Left renal pelvis (tissue), 4 donors: Measurements from ENCODE around the gene SETD1B. TPM values are rescaled to one million over a fixed set of nuclear protein-coding genes. Genes with fewer than 3 reads are reported as not detected.

Experiments
- polyA plus RNA-seq, 4 donors: library from polyadenylated mRNA; unstranded; fragments of 120-200 nt; gene quantifications; one replicate each; pipeline ENCODE4 v1.2.1, GENCODE V29; 2013; ENCODE audit not compliant: insufficient read length in 4 of 4

Gene SETD1B
- polyA plus RNA-seq, 4 donors, result 12.2 to 19.2 (median 14.5) TPM

Other genes starting within 250 kb of the SETD1B start
- 10 to 100 TPM; 56.8 to 77.1 (median 71.2) TPM for gene KDM2B, start 223.0 kb upstream of the SETD1B start, polyA plus RNA-seq
- gene ORAI1, start 177.5 kb upstream of the SETD1B start, polyA plus RNA-seq, result 10 to 100 TPM; 11.1 to 17.2 (median 12.1) TPM
- gene MORN3, start 134.4 kb upstream of the SETD1B start, polyA plus RNA-seq, result 1 to 10 TPM in 3 of 4 donors, under 1 TPM in 1; 0.40 to 1.9 (median 1.7) TPM
- 10 to 100 TPM in 3 of 4 donors, 1 to 10 TPM in 1; 7.9 to 13.6 (median 10.3) TPM for gene TMEM120B, start 91.3 kb upstream of the SETD1B start, polyA plus RNA-seq
- 10 to 100 TPM in 1 of 4 donors, 1 to 10 TPM in 3; 4.9 to 14.7 (median 9.5) TPM for gene RHOF, start 10.3 kb upstream of the SETD1B start, polyA plus RNA-seq
- 1 to 10 TPM in 3 of 4 donors, under 1 TPM in 1; 0.74 to 4.5 (median 2.6) TPM for gene HPD, start 54.9 kb downstream of the SETD1B start, polyA plus RNA-seq
- gene PSMD9, start 84.8 kb downstream of the SETD1B start, polyA plus RNA-seq, result 10 to 100 TPM; 46.1 to 56.5 (median 49.9) TPM
- gene CFAP251, start 114.6 kb downstream of the SETD1B start, polyA plus RNA-seq, result 10 to 100 TPM in 2 of 4 donors, 1 to 10 TPM in 2; 3.0 to 15.8 (median 10.5) TPM
- gene BCL7A, start 217.9 kb downstream of the SETD1B start, polyA plus RNA-seq, result 10 to 100 TPM; 15.9 to 37.6 (median 35.0) TPM